H1 (cell line): Measurements from ENCODE around the gene CFAP74. TPM values are rescaled to one million over a fixed set of nuclear protein-coding genes. Genes with fewer than 3 reads are reported as not detected.

Experiments used
- CTCF ChIA-PET: fragments of 300-600 bp; sonication (Branson Sonifier 250); formaldehyde crosslinking; loops from one replicate; lab custom pipeline; 2021; ENCODE audit not compliant: partially characterized antibody; lab: Charles Lee
- POLR2A ChIA-PET: fragments of 300-600 bp; sonication (Branson Sonifier 250); formaldehyde crosslinking; loops from one replicate; lab custom pipeline; 2021; ENCODE audit warnings: inconsistent platforms; ENCODE audit not compliant: partially characterized antibody; lab: Charles Lee
- DNase-seq, 2 experiments: peaks; one replicate each; pipeline versions ENCODE4 v3.0.0 to v3.0.0-alpha.2; 2010 to 2022; ENCODE audit warnings: low spot score in 2 of 2, low read depth in 1 of 2, mixed read lengths in 1 of 2
- FAIRE-seq: peaks from 2 replicates; lab custom pipeline; 2011; peaks lifted over from hg19 to GRCh38; lab: Jason Lieb, UNC
- H2AFZ ChIP-seq: 2 replicates; pipeline ENCODE4 v1.8.1; 2012; ENCODE audit warnings: low read length, inconsistent platforms
- H2AK5ac ChIP-seq: 2 replicates; pipeline ENCODE4 v1.6.1; 2013; ENCODE audit warnings: low read depth, low read length
- H2BK120ac ChIP-seq: replicated peaks from 2 replicates; pipeline ENCODE3; 2013; ENCODE audit warnings: low read depth, low read length, inconsistent platforms
- H2BK12ac ChIP-seq: 2 replicates; pipeline ENCODE4 v1.6.1; 2013; ENCODE audit warnings: low read depth, low read length
- H2BK15ac ChIP-seq: 2 replicates; pipeline ENCODE4 v1.6.1; 2013; ENCODE audit warnings: low read length
- H2BK20ac ChIP-seq: 2 replicates; pipeline ENCODE4 v1.6.1; 2013; ENCODE audit warnings: low read length
- H2BK5ac ChIP-seq: 2 replicates; pipeline ENCODE4 v1.6.1; 2013; ENCODE audit warnings: low read depth, low read length
- H3K14ac ChIP-seq: 2 replicates; pipeline ENCODE4 v1.6.1; 2013; ENCODE audit warnings: inconsistent platforms; ENCODE audit not compliant: insufficient read length
- H3K18ac ChIP-seq: 2 replicates; pipeline ENCODE4 v1.6.1; 2013; ENCODE audit warnings: low read length; ENCODE audit errors: extremely low read depth
- H3K23ac ChIP-seq: 2 replicates; pipeline ENCODE4 v1.6.1; 2013; ENCODE audit warnings: inconsistent platforms; ENCODE audit not compliant: insufficient read length
- H3K23me2 ChIP-seq: 2 replicates; pipeline ENCODE4 v1.6.1; 2013; ENCODE audit warnings: low read depth, low read length
- H3K27ac ChIP-seq: 2 replicates; pipeline ENCODE4 v1.6.1; 2011; ENCODE audit warnings: low read depth, low read length, inconsistent platforms
- H3K27me3 ChIP-seq, 4 experiments: replicated peaks in 1 of 4; 1 replicate in 1 of 4; 2 replicates in 3 of 4; pipeline versions ENCODE4 v1.6.1 to v1.8.1; 2011 to 2013; ENCODE audit warnings: low read length in 3 of 4, mild to moderate bottlenecking in 3 of 4, inconsistent platforms in 2 of 4, mixed read lengths in 2 of 4, moderate library complexity in 1 of 4; ENCODE audit not compliant: control insufficient read depth in 3 of 4, insufficient read depth in 3 of 4; ENCODE audit errors: extremely low read depth in 1 of 4
- H3K36me3 ChIP-seq, 4 experiments: 2 replicates each; pipeline versions ENCODE4 v1.6.1 to v1.8.1; 2011 to 2013; ENCODE audit warnings: mild to moderate bottlenecking in 4 of 4, low read length in 3 of 4, moderate library complexity in 2 of 4, control low read depth in 1 of 4, inconsistent platforms in 1 of 4; ENCODE audit not compliant: insufficient read depth in 4 of 4, control insufficient read depth in 2 of 4
- H3K4ac ChIP-seq: replicated peaks from 2 replicates; pipeline ENCODE3; 2013; ENCODE audit warnings: low read length, low read depth, mixed read lengths, inconsistent platforms; ENCODE audit not compliant: insufficient read length
- H3K4me1 ChIP-seq, 4 experiments: replicated peaks in 1 of 4; 1 replicate in 1 of 4; 2 replicates in 3 of 4; pipeline versions ENCODE4 v1.6.1 to v1.8.1; 2011 to 2013; ENCODE audit warnings: low read length in 3 of 4, inconsistent platforms in 2 of 4, mixed read lengths in 1 of 4; ENCODE audit not compliant: insufficient read depth in 4 of 4, control insufficient read depth in 3 of 4
- H3K4me2 ChIP-seq, 2 experiments: 2 replicates each; pipeline versions ENCODE4 v1.6.1 to v1.8.1; 2011 to 2013; ENCODE audit warnings: low read depth in 2 of 2, low read length in 2 of 2, control low read depth in 1 of 2, inconsistent platforms in 1 of 2, mild to moderate bottlenecking in 1 of 2; ENCODE audit not compliant: insufficient read depth in 1 of 2
- H3K4me3 ChIP-seq, 4 experiments: fragments of 200-600, 300-600 bp in 1 of 4; sonication (generic), shearing (Covaris generic), sonication (Bioruptor Twin) in 1 of 4; 2 replicates each; pipeline versions ENCODE4 v1.5.1 to v1.8.1; 2011 to 2016; ENCODE audit warnings: low read length in 4 of 4, low read depth in 3 of 4, control low read depth in 2 of 4, inconsistent platforms in 2 of 4, mild to moderate bottlenecking in 2 of 4, mixed read lengths in 1 of 4, moderate library complexity in 1 of 4; ENCODE audit not compliant: insufficient read depth in 2 of 4; ENCODE audit errors: extremely low read depth in 1 of 4
- H3K56ac ChIP-seq: replicated peaks from 2 replicates; pipeline ENCODE3; 2013; ENCODE audit warnings: low read depth, mild to moderate bottlenecking, mixed read lengths, low read length, inconsistent platforms; ENCODE audit not compliant: insufficient read length
- H3K79me1 ChIP-seq: 2 replicates; pipeline ENCODE4 v1.6.1; 2013; ENCODE audit warnings: low read depth, low read length, control low read depth
- H3K79me2 ChIP-seq, 2 experiments: 2 replicates each; pipeline versions ENCODE4 v1.6.1 to v1.8.1; 2012 to 2013; ENCODE audit warnings: low read length in 2 of 2, mild to moderate bottlenecking in 2 of 2, inconsistent platforms in 1 of 2; ENCODE audit not compliant: insufficient read depth in 2 of 2, control insufficient read depth in 1 of 2
- H3K9ac ChIP-seq, 4 experiments: replicated peaks in 1 of 4; 1 replicate in 1 of 4; 2 replicates in 3 of 4; pipeline versions ENCODE4 v1.6.1 to v1.8.1; 2011 to 2013; ENCODE audit warnings: low read depth in 3 of 4, low read length in 3 of 4, control low read depth in 2 of 4, mild to moderate bottlenecking in 2 of 4, moderate library complexity in 2 of 4, inconsistent platforms in 1 of 4; ENCODE audit errors: extremely low read depth in 1 of 4
- H3K9me3 ChIP-seq, 2 experiments: 2 replicates each; pipeline versions ENCODE4 v1.6.1 to v1.8.1; 2012 to 2013; ENCODE audit warnings: mild to moderate bottlenecking in 2 of 2, moderate library complexity in 2 of 2, control low read depth in 1 of 2, inconsistent platforms in 1 of 2, low read depth in 1 of 2, low read length in 1 of 2, mixed read lengths in 1 of 2; ENCODE audit not compliant: insufficient read depth in 2 of 2
- H4K20me1 ChIP-seq, 2 experiments: replicated peaks in 1 of 2; 2 replicates each; pipeline versions ENCODE3 to v1.8.1; 2011 to 2013; ENCODE audit warnings: inconsistent platforms in 2 of 2, low read length in 2 of 2, mild to moderate bottlenecking in 1 of 2; ENCODE audit not compliant: insufficient read depth in 2 of 2, control insufficient read depth in 1 of 2
- H4K5ac ChIP-seq: 2 replicates; pipeline ENCODE4 v1.6.1; 2013; ENCODE audit warnings: low read length, low read depth, mixed read lengths, inconsistent platforms; ENCODE audit not compliant: insufficient read length
- H4K8ac ChIP-seq: 2 replicates; pipeline ENCODE4 v1.8.0; 2013; ENCODE audit warnings: mild to moderate bottlenecking, moderate library complexity, low read length, inconsistent platforms; ENCODE audit not compliant: insufficient read depth; ENCODE audit errors: extremely low read depth
- H4K91ac ChIP-seq: replicated peaks from 2 replicates; pipeline ENCODE3; 2013; ENCODE audit warnings: low read length, mixed read lengths, inconsistent platforms; ENCODE audit not compliant: insufficient read length
- CBX5 ChIP-seq: fragments of 300-800, 300-1000 bp; sonication (generic); IDR thresholded peaks from 2 replicates; pipeline ENCODE4 v1.7.1; 2016; ENCODE audit warnings: antibody characterized with exemption, low read length, low read depth
- CTCF ChIP-seq, 3 experiments: IDR thresholded peaks; 1 replicate in 2 of 3; 2 replicates in 1 of 3; pipeline versions ENCODE4 v1.5.1 to v1.6.1; 2011; ENCODE audit warnings: low read length in 3 of 3, mild to moderate bottlenecking in 3 of 3, inconsistent platforms in 2 of 3, low read depth in 1 of 3, moderate library complexity in 1 of 3; ENCODE audit not compliant: insufficient read depth in 1 of 3; ENCODE audit errors: control extremely low read depth in 1 of 3
- SP1 ChIP-seq: IDR thresholded peaks from 2 replicates; pipeline ENCODE4 v1.6.1; 2011; ENCODE audit warnings: low read depth, low read length
- WGBS, 2 experiments: shearing (Covaris generic) in 1 of 2; methylation state at CpG; one replicate each; pipeline versions ENCODE4 v1.1.6 to v1.1.7; 2013 to 2015; ENCODE audit warnings: low lambda C conversion rate in 2 of 2, mixed read lengths in 2 of 2, inconsistent platforms in 1 of 2, low coverage in 1 of 2, missing lambda C conversion rate in 1 of 2; ENCODE audit not compliant: insufficient replicate concordance in 2 of 2, insufficient coverage in 1 of 2, insufficient read length in 1 of 2; ENCODE audit errors: extremely low coverage in 1 of 2, missing lambda C conversion rate in 1 of 2; 5-methylcytosine and 5-hydroxymethylcytosine counted together
- polyA plus RNA-seq, 7 experiments: library from polyadenylated mRNA; depleted of rRNA in 3 of 7; stranded (reverse) in 5 of 7; unstranded in 2 of 7; fragments of >200 nt in 5 of 7; fragments of 200-250 nt in 2 of 7; gene quantifications; 1 replicate in 5 of 7; 2 replicates in 1 of 7; 4 replicates in 1 of 7; pipeline versions ENCODE4 v1.2.1 to v1.2.3, GENCODE V29; 2011 to 2013; ENCODE audit warnings: missing spikeins in 2 of 7, mixed read lengths in 2 of 7
- total RNA-seq: library from RNA; stranded (reverse); fragmentation: NEBNext Ultra II Directional; extraction: Animal tissue kit (Norgen Biotek cat#: 25700); gene quantifications from 2 replicates; pipeline ENCODE4 v1.2.1, GENCODE V29; 2021

The CFAP74 gene
- total and polyA plus RNA-seq, 2 of the 8 experiments (the other 6 are each of a cell fraction or from before 2014, with no cell fraction given): 0.09 to 0.20 TPM

GRCh38 chr1:1969505-1969900, 34.1 kb downstream of the CFAP74 start:
- no peak overlapping the region for H2BK120ac ChIP-seq
- no peak overlapping the region for H2BK12ac ChIP-seq
- H4K91ac ChIP-seq: no peak overlapping the region
- H3K4ac ChIP-seq: no peak overlapping the region
- H2AK5ac ChIP-seq: no peak overlapping the region
- no peak overlapping the region for H3K4me3 ChIP-seq
- H3K79me2 ChIP-seq: no peaks in the 10 kb centered on the region
- no peak overlapping the region for H2BK5ac ChIP-seq
- peaks cover 5% of the 10 kb centered on the region for H3K79me1 ChIP-seq
- no peak overlapping the region for H3K23ac ChIP-seq
- H3K9ac ChIP-seq: no peak overlapping the region
- no peak overlapping the region; the same call in 1 of the 2 replicates for H4K8ac ChIP-seq
- CTCF ChIA-PET: interaction anchor here (0.8 to 15.6 kb wide), 7 partner anchors 8 to 74 kb away, joined by 3 to 249 read pairs (median 7); no protein-coding TSS in a partner anchor
- POLR2A ChIA-PET: no interaction called here
- peaks cover 0 to 10% of the 10 kb centered on the region in 2 experiments for H4K20me1 ChIP-seq
- H3K18ac ChIP-seq: no peak overlapping the region
- H4K5ac ChIP-seq: no peak overlapping the region
- no peak overlapping the region for H2BK20ac ChIP-seq
- no peak overlapping the region for H2AFZ ChIP-seq
- H3K4me1 ChIP-seq: no peaks in the 10 kb centered on the region
- no peak overlapping the region for H2BK15ac ChIP-seq
- H3K14ac ChIP-seq: no peak overlapping the region
- H3K27me3 ChIP-seq: no peaks in the 10 kb centered on the region
- WGBS, 2 experiments: 90% methylated on average over 10 of the region's 10 CpGs; no CpG with 5 or more reads in 1 of the 2 experiments
- no peak overlapping the region for H3K4me2 ChIP-seq
- no peaks in the 10 kb centered on the region; the same call in 1 of the 2 replicates for H3K23me2 ChIP-seq
- H3K27ac ChIP-seq: no peak overlapping the region
- no peak overlapping the region for H3K56ac ChIP-seq
- peaks cover 6 to 10% of the 10 kb centered on the region in 2 experiments; a peak in 2 of 4 replicates for H3K9me3 ChIP-seq
- no peak for TF ChIP-seq CTCF (IDR thresholded peaks at IDR 0.05; ENCODE audit: control extremely low read depth in 1 of 3, insufficient read depth in 1 of 3, low read depth in 1 of 3, low read length in 3 of 3)
- no peak for TF ChIP-seq CBX5
- TF ChIP-seq SP1: no peak
- FAIRE-seq: no peak
- H3K36me3 ChIP-seq: no peaks in the 10 kb centered on the region; a peak in 1 of 8 replicates
- DNase-seq: no peak
